COLO829 (cell line): ENCODE measurements around the gene TH.
"Not testable (repeated sequence)": the region's sequence is repeated elsewhere in the genome, so short reads cannot be mapped to it uniquely, and the experiment has no call there.

Experiments used
- DNase-seq: peaks from one replicate; pipeline ENCODE4 v3.0.0; 2012; ENCODE audit warnings: low spot score

The TH gene

GRCh38 chr11:2195756-2196088 is 24.1 kb upstream of the TH start:
- DNase-seq = no peak

GRCh38 chr11:2194877-2195755 is 23.5 kb upstream of the TH start:
- DNase-seq = no peak

- not testable (repeated sequence) for DNase-seq
Observed at GRCh38 chr11:2193888-2194595, 22.4 kb upstream of the TH start.

GRCh38 chr11:2193099-2193887 is 21.7 kb upstream of the TH start:
- no peak for DNase-seq

GRCh38 chr11:2192435-2192834 is 20.8 kb upstream of the TH start:
- no peak for DNase-seq

- no peak for DNase-seq
Observed at GRCh38 chr11:2191883-2192282, 20.3 kb upstream of the TH start.

- no peak for DNase-seq
Observed at GRCh38 chr11:2190657-2191471, 19.2 kb upstream of the TH start.

GRCh38 chr11:2189938-2190656 is 18.5 kb upstream of the TH start:
- no peak for DNase-seq

- no peak for DNase-seq
Observed at GRCh38 chr11:2188745-2189144, 17.1 kb upstream of the TH start.

- DNase-seq = no peak
Observed at GRCh38 chr11:2187280-2187707, 15.7 kb upstream of the TH start.

GRCh38 chr11:2186669-2187279 is 15.2 kb upstream of the TH start:
- peak; percentile 49 for DNase-seq

- DNase-seq = no peak
Observed at GRCh38 chr11:2185324-2186085, 13.9 kb upstream of the TH start.

- DNase-seq = no peak
Observed at GRCh38 chr11:2182692-2183474, 11.3 kb upstream of the TH start.

- no peak for DNase-seq
Observed at GRCh38 chr11:2182075-2182474, 10.5 kb upstream of the TH start.

- DNase-seq = no peak
Observed at GRCh38 chr11:2180789-2181370, 9.3 kb upstream of the TH start.

- no peak for DNase-seq
Observed at GRCh38 chr11:2180347-2180746, 8.7 kb upstream of the TH start.

GRCh38 chr11:2179516-2179915 is 7.9 kb upstream of the TH start:
- DNase-seq = no peak

- DNase-seq = no peak
Observed at GRCh38 chr11:2178906-2179494, 7.4 kb upstream of the TH start.
